ENCODE measurements around the gene LAG3.

The LAG3 gene

DNA sequence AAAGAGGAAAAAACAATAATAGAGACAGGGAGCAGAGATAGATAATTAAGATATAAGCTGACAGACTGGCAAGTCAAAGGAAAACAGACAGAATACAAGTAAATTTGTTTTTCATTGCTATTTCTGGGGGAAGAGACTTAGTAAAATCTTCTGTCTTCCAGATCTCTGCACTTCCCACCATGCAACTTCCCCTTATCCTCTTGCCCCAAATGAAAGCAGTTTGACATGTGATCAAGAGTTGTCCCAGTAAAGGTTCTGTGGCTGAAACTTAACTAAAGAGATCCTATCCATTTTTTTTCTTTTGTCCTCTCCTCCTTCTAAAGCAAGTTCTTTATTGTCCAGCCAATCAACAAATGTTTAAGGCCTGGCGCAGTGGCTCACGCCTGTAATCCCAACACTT, 17.9 kb upstream of the LAG3 start:
- TF ChIP-seq POLR2AphosphoS5 (IDR thresholded peaks at IDR 0.05; ENCODE audit: low read depth, low read length): no peak
- TF ChIP-seq FOXP2 (optimal IDR thresholded peaks at IDR 0.05; ENCODE audit: borderline replicate concordance, extremely low read depth, extremely low read length, insufficient read depth): no peak
- no peak for TF ChIP-seq TAF1 (IDR thresholded peaks at IDR 0.05; ENCODE audit: borderline replicate concordance, insufficient read depth, low read length)
- TF ChIP-seq, protein P1, sequence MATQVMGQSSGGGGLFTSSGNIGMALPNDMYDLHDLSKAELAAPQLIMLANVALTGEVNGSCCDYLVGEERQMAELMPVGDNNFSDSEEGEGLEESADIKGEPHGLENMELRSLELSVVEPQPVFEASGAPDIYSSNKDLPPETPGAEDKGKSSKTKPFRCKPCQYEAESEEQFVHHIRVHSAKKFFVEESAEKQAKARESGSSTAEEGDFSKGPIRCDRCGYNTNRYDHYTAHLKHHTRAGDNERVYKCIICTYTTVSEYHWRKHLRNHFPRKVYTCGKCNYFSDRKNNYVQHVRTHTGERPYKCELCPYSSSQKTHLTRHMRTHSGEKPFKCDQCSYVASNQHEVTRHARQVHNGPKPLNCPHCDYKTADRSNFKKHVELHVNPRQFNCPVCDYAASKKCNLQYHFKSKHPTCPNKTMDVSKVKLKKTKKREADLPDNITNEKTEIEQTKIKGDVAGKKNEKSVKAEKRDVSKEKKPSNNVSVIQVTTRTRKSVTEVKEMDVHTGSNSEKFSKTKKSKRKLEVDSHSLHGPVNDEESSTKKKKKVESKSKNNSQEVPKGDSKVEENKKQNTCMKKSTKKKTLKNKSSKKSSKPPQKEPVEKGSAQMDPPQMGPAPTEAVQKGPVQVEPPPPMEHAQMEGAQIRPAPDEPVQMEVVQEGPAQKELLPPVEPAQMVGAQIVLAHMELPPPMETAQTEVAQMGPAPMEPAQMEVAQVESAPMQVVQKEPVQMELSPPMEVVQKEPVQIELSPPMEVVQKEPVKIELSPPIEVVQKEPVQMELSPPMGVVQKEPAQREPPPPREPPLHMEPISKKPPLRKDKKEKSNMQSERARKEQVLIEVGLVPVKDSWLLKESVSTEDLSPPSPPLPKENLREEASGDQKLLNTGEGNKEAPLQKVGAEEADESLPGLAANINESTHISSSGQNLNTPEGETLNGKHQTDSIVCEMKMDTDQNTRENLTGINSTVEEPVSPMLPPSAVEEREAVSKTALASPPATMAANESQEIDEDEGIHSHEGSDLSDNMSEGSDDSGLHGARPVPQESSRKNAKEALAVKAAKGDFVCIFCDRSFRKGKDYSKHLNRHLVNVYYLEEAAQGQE (IDR thresholded peaks at IDR 0.05; ENCODE audit: insufficient read depth in 1 of 2, low read depth in 2 of 2, low read length in 2 of 2): no peak
- TF ChIP-seq SIN3A (IDR thresholded peaks at IDR 0.05; ENCODE audit: borderline replicate concordance, insufficient read depth, low read length): no peak

GRCh38 chr12:6757028-6757690, 15.2 kb upstream of the LAG3 start:
- no peak for TF ChIP-seq TAF1 (IDR thresholded peaks at IDR 0.05; ENCODE audit: borderline replicate concordance, insufficient read depth, low read length)
- TF ChIP-seq FOXP2 (optimal IDR thresholded peaks at IDR 0.05; ENCODE audit: borderline replicate concordance, extremely low read depth, extremely low read length, insufficient read depth): no peak
- no peak for TF ChIP-seq SIN3A (IDR thresholded peaks at IDR 0.05; ENCODE audit: borderline replicate concordance, insufficient read depth, low read length)
- no peak for TF ChIP-seq POLR2AphosphoS5 (IDR thresholded peaks at IDR 0.05; ENCODE audit: low read depth, low read length)
- TF ChIP-seq, protein P1 (IDR thresholded peaks at IDR 0.05; ENCODE audit: insufficient read depth in 1 of 2, low read depth in 2 of 2, low read length in 2 of 2): no peak

DNA sequence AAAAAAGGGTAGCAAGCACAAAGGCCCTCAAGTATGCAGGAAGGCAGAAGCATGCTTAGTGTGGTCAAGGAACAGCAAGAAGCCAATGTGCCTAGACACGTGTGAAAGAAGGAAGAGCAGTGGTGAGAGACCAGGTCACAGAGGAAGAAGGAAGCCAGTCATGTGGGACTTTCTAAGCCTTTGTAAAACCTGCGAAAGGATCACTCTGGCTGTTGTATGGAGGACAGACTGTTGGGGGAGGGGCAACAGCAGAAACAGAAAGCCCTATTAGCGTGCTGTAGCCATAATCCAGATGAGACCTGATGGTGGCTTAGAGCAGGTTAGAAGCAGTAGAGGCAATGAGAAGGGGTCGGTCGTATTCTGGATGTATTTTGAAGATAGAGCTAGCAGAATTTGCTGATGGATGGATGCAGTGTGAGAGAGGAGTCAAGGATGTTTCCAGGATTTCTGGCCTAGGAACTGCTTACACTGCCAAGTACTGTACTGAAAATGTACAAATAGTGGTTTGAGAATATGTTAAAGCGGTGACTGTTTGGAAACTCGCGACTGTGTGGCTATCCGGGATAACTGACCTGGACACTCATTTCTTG, 13.7 kb upstream of the LAG3 start:
- TF ChIP-seq SIN3A (IDR thresholded peaks at IDR 0.05; ENCODE audit: borderline replicate concordance, insufficient read depth, low read length) (no peak), FOXP2 (optimal IDR thresholded peaks at IDR 0.05; ENCODE audit: borderline replicate concordance, extremely low read depth, extremely low read length, insufficient read depth) (no peak), POLR2AphosphoS5 (IDR thresholded peaks at IDR 0.05; ENCODE audit: low read depth, low read length) (no peak)
- TF ChIP-seq, protein P1 (IDR thresholded peaks at IDR 0.05; ENCODE audit: insufficient read depth in 1 of 2, low read depth in 2 of 2, low read length in 2 of 2): no peak

GRCh38 chr12:6759741-6760140, 12.6 kb upstream of the LAG3 start:
- TF ChIP-seq POLR2AphosphoS5 (IDR thresholded peaks at IDR 0.05; ENCODE audit: low read depth, low read length) (no peak), TAF1 (IDR thresholded peaks at IDR 0.05; ENCODE audit: borderline replicate concordance, insufficient read depth, low read length) (no peak), SIN3A (IDR thresholded peaks at IDR 0.05; ENCODE audit: borderline replicate concordance, insufficient read depth, low read length) (no peak), FOXP2 (optimal IDR thresholded peaks at IDR 0.05; ENCODE audit: borderline replicate concordance, extremely low read depth, extremely low read length, insufficient read depth) (no peak)
- TF ChIP-seq, protein P1 (IDR thresholded peaks at IDR 0.05; ENCODE audit: insufficient read depth in 1 of 2, low read depth in 2 of 2, low read length in 2 of 2): no peak
